ENCODE results near the gene LDLRAD4.

The LDLRAD4 gene

DNA sequence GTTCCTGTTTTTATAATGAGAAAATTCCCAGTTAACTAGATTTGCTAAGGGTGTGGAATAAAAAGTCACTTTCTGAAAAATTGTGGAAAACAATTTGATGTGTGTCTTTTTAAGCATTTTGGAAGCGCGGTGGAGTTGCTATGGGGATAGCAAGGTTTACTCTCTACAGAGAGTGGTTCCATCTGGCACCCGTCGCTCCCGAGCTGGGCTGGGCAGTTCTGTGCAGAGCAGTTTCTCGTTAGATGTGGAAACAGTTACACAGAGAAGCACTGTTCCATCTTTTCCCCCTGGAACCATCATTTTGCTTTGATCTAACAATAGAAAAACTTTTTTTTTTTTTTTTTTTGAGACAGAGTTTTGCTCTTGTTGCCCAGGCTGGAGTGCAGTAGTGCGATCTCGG is 17.4 kb downstream of the LDLRAD4 start:
- Histone ChIP-seq H3K36me3 (no peaks in the 10 kb centered on the region), H3K27me3 (ENCODE audit: insufficient read depth, low read depth, severe bottlenecking) (no peaks in the 10 kb centered on the region), H3K27ac (no peak overlapping the region), H3K4me3 (ENCODE audit: low read depth, low read length) (no peak overlapping the region), H3K9me3 (ENCODE audit: severe bottlenecking) (no peaks in the 10 kb centered on the region)
- TF ChIP-seq, protein P1, sequence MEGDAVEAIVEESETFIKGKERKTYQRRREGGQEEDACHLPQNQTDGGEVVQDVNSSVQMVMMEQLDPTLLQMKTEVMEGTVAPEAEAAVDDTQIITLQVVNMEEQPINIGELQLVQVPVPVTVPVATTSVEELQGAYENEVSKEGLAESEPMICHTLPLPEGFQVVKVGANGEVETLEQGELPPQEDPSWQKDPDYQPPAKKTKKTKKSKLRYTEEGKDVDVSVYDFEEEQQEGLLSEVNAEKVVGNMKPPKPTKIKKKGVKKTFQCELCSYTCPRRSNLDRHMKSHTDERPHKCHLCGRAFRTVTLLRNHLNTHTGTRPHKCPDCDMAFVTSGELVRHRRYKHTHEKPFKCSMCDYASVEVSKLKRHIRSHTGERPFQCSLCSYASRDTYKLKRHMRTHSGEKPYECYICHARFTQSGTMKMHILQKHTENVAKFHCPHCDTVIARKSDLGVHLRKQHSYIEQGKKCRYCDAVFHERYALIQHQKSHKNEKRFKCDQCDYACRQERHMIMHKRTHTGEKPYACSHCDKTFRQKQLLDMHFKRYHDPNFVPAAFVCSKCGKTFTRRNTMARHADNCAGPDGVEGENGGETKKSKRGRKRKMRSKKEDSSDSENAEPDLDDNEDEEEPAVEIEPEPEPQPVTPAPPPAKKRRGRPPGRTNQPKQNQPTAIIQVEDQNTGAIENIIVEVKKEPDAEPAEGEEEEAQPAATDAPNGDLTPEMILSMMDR (IDR thresholded peaks at IDR 0.05; ENCODE audit: low read depth, low read length) = no peak
- DNase-seq = no peak

DNA sequence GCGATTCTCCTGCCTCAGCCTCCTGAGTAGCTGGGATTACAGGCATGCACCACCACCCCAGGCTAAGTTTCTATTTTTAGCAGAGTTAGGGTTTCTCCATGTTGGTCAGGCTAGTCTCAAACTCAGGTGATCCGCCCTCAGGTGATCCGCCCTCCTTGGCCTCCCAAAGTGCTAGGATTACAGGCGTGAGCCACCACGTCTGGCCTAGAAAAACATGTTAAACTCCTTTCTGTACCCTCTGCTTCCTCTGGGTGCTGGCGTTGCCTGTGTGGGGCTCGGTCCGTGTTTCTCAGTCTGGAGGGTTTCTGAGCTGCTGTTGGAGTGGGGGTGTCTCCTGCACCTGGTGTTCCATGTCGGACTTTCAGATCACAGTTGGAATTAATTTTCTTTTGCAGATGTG is 17.9 kb downstream of the LDLRAD4 start:
- no peaks in the 10 kb centered on the region for H3K9me3 ChIP-seq (ENCODE audit: severe bottlenecking)
- no peak overlapping the region for H3K4me3 ChIP-seq (ENCODE audit: low read depth, low read length)
- TF ChIP-seq, protein P1 (IDR thresholded peaks at IDR 0.05; ENCODE audit: low read depth, low read length) = no peak
- DNase-seq = no peak
- H3K27me3 ChIP-seq (ENCODE audit: insufficient read depth, low read depth, severe bottlenecking) = no peaks in the 10 kb centered on the region
- no peak overlapping the region for H3K27ac ChIP-seq
- no peaks in the 10 kb centered on the region for H3K36me3 ChIP-seq

DNA sequence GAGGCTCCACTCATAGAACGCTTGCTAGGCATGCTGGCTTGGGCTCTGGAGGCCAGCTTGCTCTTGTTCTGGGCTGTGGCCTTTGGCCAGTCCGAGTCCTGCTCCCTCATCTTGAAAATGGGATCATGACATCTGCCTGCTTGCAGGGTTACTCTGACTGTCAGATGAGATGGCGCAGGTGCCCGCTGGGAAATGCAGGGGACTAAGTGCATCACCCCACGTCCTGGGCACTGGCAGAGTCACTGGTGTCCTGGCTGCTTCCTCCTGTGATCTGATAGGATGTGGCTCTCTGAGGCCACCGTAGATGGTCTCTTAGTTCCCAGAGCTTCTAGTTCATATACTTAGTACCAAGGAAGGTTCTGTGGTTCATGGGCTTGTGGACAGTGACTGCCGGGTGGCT is 18.5 kb downstream of the LDLRAD4 start:
- H3K4me3 ChIP-seq (ENCODE audit: low read depth, low read length) = no peak overlapping the region
- no peak for DNase-seq
- TF ChIP-seq, protein P1 (IDR thresholded peaks at IDR 0.05; ENCODE audit: low read depth, low read length) = no peak
- H3K36me3 ChIP-seq = no peaks in the 10 kb centered on the region
- no peak overlapping the region for H3K27ac ChIP-seq
- no peaks in the 10 kb centered on the region for H3K9me3 ChIP-seq (ENCODE audit: severe bottlenecking)
- H3K27me3 ChIP-seq (ENCODE audit: insufficient read depth, low read depth, severe bottlenecking) = no peaks in the 10 kb centered on the region

DNA sequence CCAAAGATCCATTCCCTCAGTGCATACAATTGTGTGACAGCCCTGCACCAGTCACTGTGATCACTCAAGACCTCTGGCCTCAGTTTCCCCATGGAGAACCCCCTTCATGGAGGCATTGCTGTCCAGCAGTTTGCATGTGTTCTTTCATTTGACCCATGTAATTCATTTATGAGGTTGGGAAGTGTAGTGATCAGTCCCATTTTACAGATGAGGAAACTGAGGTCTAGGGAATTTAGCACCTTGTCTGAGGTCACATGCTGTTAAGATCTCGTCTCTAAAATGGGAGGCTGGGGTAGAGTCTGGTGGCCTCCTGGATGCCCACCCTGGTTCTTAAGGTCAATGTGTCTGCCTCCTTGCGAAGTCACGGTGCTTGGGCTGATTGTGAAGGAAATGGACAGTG is 19.1 kb downstream of the LDLRAD4 start:
- TF ChIP-seq, protein P1 (IDR thresholded peaks at IDR 0.05; ENCODE audit: low read depth, low read length) = no peak
- Histone ChIP-seq H3K9me3 (ENCODE audit: severe bottlenecking) (no peaks in the 10 kb centered on the region), H3K4me3 (ENCODE audit: low read depth, low read length) (no peak overlapping the region), H3K27ac (no peak overlapping the region), H3K27me3 (ENCODE audit: insufficient read depth, low read depth, severe bottlenecking) (no peaks in the 10 kb centered on the region), H3K36me3 (no peaks in the 10 kb centered on the region)
- DNase-seq = no peak

DNA sequence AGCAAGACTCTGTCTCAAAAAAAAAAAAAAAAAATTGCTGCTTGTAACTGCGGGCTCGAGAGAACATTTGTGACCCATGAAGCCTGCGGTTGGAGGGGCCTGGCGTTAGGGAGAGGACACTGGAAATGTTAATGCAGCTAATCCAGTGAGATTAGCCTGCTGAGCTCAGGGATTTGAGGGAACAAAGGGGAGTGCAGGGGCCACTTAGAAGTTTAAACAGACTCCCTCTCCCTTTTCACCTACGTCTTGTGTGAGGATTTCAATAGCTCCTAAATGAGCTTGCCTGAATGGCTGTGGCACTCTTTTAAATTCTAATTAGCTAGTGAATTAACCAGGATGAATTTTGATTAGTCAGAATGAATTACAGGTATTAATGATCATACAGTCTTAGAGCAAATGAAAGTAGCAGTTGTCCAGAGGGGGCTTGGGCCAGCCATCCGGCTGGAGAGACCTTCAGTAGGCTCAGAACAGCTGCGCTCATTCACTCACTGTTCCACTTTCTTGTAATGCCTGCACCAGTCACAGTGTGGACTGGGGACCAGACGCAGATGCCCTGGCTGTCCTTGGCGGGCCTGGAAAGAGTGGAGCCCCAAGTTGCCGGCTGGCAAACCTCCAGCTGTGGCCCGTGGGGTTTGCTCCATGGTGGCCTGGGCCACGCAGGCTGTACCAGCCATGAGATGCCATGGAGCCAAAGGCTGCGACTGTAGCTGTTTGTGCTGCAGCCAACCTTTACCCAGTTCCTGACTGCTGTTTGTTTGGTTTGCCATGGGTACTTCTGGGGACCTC is 20.8 kb downstream of the LDLRAD4 start:
- Histone ChIP-seq H3K36me3 (no peaks in the 10 kb centered on the region), H3K4me3 (ENCODE audit: low read depth, low read length) (peak overlapping the region; percentile 9; the same call in 1 of the 2 replicates), H3K27ac (peak overlapping the region; percentile 56), H3K27me3 (ENCODE audit: insufficient read depth, low read depth, severe bottlenecking) (no peaks in the 10 kb centered on the region), H3K9me3 (ENCODE audit: severe bottlenecking) (no peaks in the 10 kb centered on the region)
- DNase-seq = peak; percentile 85
- TF ChIP-seq, protein P1 (IDR thresholded peaks at IDR 0.05; ENCODE audit: low read depth, low read length) = no peak

All from WERI-Rb-1 (cell line).